Measurements from ENCODE around the gene CDS1. TPM values are rescaled to one million over a fixed set of nuclear protein-coding genes. Genes with fewer than 3 reads are reported as not detected.

The CDS1 gene
- total RNA-seq: under 0.01 and 0.28 TPM in 2 replicates

DNA sequence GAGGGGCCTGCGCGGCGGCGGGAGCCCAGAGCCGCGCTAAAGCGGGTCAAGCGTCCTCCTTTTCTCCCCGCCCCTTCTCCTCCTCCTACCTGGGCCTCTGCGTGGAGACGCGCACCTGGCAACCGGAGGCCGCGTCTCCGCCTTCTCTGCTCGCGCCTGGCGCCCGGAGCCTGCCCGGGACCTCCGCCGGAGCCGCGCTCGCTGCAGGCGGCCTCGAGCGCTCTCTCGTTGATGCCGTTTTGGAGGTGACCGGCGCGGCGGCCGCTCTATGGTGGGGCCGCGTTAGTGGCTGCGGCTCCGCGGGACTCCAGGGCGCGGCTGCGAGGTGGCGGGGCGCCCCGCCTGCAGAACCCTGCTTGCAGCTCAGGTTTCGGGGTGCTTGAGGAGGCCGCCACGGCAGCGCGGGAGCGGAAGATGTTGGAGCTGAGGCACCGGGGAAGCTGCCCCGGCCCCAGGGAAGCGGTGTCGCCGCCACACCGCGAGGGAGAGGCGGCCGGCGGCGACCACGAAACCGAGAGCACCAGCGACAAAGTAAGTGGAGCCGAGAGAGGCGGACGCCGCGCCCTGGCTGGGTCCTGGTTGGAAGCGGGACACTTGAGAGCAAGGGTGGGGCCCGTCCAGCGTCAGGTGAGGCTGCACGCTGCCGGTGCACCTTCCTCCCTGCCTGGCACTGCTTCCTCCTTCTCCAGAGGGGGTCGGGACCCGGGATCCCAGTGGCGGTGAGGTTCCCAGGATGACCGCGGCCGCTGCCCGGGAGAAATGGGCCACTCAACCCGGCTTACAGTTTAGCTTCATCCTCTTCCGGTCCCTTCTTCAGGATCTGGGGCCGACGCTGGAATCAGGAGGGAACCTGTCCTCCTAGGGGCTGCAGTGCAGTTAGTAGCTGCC lies at the start of gene CDS1:
Gene CDS1, plus strand, starts transcription at position 140 of the 888 bp plus-strand sequence. Its CDS starts 275 bp downstream, at position 415.

Other genes with a start within 250 kb of the CDS1 start
- not detected in 2 replicates for gene NKX6-1, start 83.8 kb upstream of the CDS1 start, total RNA-seq